ENCODE measurements around the gene CHSY1. TPM values are rescaled to one million over a fixed set of nuclear protein-coding genes. Genes with fewer than 3 reads are reported as not detected.

CHSY1 gene
- total and polyA plus RNA-seq, 3 donors from 2014 or later = 20.0 to 36.1 (median 31.1) TPM

GRCh38 chr15:101243420-101243819, 8.4 kb downstream of the CHSY1 start:
- Histone ChIP-seq H3K4me1 (peaks cover 70% of the 10 kb centered on the region), H3K27ac (peak overlapping the region; percentile 3 to 56), H3K27me3 (no peaks in the 10 kb centered on the region), H3K4me3 (no peak overlapping the region), H3K36me3 (ENCODE audit: low read depth, missing control alignments) (no peaks in the 10 kb centered on the region), H3K9me3 (no peaks in the 10 kb centered on the region)
- intact Hi-C loops (cut with DNase I; ENCODE audit: low total_unique reads) = no loop called here
- no peak for TF ChIP-seq POLR2A (IDR thresholded peaks at IDR 0.05)
- no peak for TF ChIP-seq CTCF (IDR thresholded peaks at IDR 0.05)
- 62 to 73% methylated on average over 7 to 9 of the region's 9 CpGs for WGBS, 2 donors
- DNase-seq = no peak

- peaks cover 68% of the 10 kb centered on the region for H3K4me1 ChIP-seq
- H3K27me3 ChIP-seq = no peaks in the 10 kb centered on the region
- no peaks in the 10 kb centered on the region for H3K36me3 ChIP-seq (ENCODE audit: low read depth, missing control alignments)
- H3K9me3 ChIP-seq = no peaks in the 10 kb centered on the region
- H3K27ac ChIP-seq = peak overlapping the region; percentile 3 to 31
- DNase-seq = no peak
- 47 to 53% methylated on average over 6 of the region's 6 CpGs for WGBS, 2 donors
- intact Hi-C loops (cut with DNase I; ENCODE audit: low total_unique reads) = no loop called here
- H3K4me3 ChIP-seq = no peak overlapping the region
- TF ChIP-seq POLR2A (IDR thresholded peaks at IDR 0.05) (no peak), CTCF (IDR thresholded peaks at IDR 0.05) (no peak)
Measured at GRCh38 chr15:101242999-101243336, 8.9 kb downstream of the CHSY1 start.

- TF ChIP-seq POLR2A (IDR thresholded peaks at IDR 0.05) (no peak), CTCF (IDR thresholded peaks at IDR 0.05) (no peak)
- no peak for DNase-seq
- Histone ChIP-seq H3K36me3 (ENCODE audit: low read depth, missing control alignments) (no peaks in the 10 kb centered on the region), H3K4me3 (no peak overlapping the region), H3K4me1 (peaks cover 64% of the 10 kb centered on the region), H3K9me3 (no peaks in the 10 kb centered on the region), H3K27me3 (no peaks in the 10 kb centered on the region), H3K27ac (peak overlapping the region in 1 of 2 donors; percentile 31)
- intact Hi-C loops (cut with DNase I; ENCODE audit: low total_unique reads) = no loop called here
- 35 to 55% methylated on average over 6 to 12 of the region's 12 CpGs for WGBS, 2 donors
Measured at GRCh38 chr15:101242160-101242998, 9.5 kb downstream of the CHSY1 start.

GRCh38 chr15:101240358-101240757, 11.5 kb downstream of the CHSY1 start:
- intact Hi-C loops (cut with DNase I; ENCODE audit: low total_unique reads) = no loop called here
- no peak overlapping the region for H3K4me3 ChIP-seq
- no peak for TF ChIP-seq CTCF (IDR thresholded peaks at IDR 0.05)
- no peak for TF ChIP-seq POLR2A (IDR thresholded peaks at IDR 0.05)
- peaks cover 49% of the 10 kb centered on the region for H3K4me1 ChIP-seq
- H3K27ac ChIP-seq = peak overlapping the region in 1 of 2 donors; percentile 62
- no peaks in the 10 kb centered on the region for H3K27me3 ChIP-seq
- H3K36me3 ChIP-seq (ENCODE audit: low read depth, missing control alignments) = no peaks in the 10 kb centered on the region
- no peaks in the 10 kb centered on the region for H3K9me3 ChIP-seq
- 27 to 51% methylated on average over 5 of the region's 5 CpGs for WGBS, 2 donors
- no peak for DNase-seq

- H3K27ac ChIP-seq = peak overlapping the region; percentile 9 to 62
- no peaks in the 10 kb centered on the region for H3K36me3 ChIP-seq (ENCODE audit: low read depth, missing control alignments)
- TF ChIP-seq CTCF (IDR thresholded peaks at IDR 0.05) (no peak), POLR2A (IDR thresholded peaks at IDR 0.05) (no peak)
- H3K27me3 ChIP-seq = no peaks in the 10 kb centered on the region
- no peak for DNase-seq
- intact Hi-C loops (cut with DNase I; ENCODE audit: low total_unique reads) = no loop called here
- H3K4me3 ChIP-seq = no peak overlapping the region
- WGBS, 2 donors = 53 to 63% methylated on average over 6 of the region's 6 CpGs
- H3K9me3 ChIP-seq = no peaks in the 10 kb centered on the region
- peaks cover 46% of the 10 kb centered on the region for H3K4me1 ChIP-seq
Measured at GRCh38 chr15:101239724-101240136, 12.1 kb downstream of the CHSY1 start.

Measured in testis (tissue), 3 donors.